Astrocyte of the cerebellum (primary cell): ENCODE results near the gene PRSS53.

Experiments used
- DNase-seq: peaks from one replicate; pipeline ENCODE4 v3.0.0-alpha.2; 2011; ENCODE audit warnings: low read depth
- H3K4me3 ChIP-seq: 2 replicates; pipeline ENCODE4 v1.5.1; 2011; ENCODE audit warnings: mild to moderate bottlenecking, low read depth, low read length, moderate library complexity
- in situ Hi-C: cut with HindIII; loops from 2 replicates; pipeline ENCODE4 v1.10.0; 2017; ENCODE audit warnings: low sequenced_read_pairs
- TF ChIP-seq, protein P1 (sequence below): IDR thresholded peaks from 2 replicates; pipeline ENCODE4 v1.5.1; 2012; ENCODE audit warnings: low read length, low read depth, moderate library complexity, mild to moderate bottlenecking; ENCODE audit errors: missing control alignments

Gene PRSS53

DNA sequence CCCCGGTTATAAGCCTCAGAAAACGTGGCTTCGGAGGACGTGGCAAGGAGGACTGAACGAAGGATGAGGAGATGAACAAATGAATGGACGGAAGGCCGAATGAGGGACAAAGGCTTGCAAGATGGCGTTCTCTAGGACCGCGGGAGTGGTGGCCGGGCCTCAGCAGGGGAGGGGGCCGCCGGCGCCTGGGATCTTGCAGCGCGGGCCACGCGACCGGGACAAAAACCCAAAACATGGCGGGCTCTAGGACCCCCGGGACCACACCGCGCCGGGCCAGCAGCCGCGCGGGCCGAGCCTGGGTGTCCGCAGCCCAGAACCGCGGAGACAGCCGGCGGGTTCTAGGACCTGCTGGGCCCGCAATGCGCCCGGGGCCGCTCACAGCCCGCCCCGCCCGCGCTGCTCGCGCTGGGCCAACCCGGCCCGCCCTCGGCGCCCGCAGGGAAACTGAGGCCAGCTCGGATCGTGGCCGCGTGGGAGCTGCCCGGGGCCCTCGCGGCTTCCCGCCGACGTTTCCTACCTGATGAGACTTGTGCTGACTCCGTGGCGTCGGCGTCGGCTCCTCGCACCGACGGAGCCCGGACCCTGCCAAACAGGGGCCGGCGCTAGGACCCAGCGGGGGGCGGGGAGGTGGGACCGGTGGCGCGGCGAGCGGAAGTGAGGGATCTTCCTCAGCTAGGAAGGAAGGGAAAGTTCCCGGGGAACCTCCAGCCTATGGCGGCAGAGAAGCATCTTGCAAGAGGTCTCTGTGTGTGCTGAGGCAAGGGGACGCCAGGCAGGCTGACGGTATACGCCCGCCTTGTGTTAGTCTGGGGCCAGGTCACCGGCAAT, 15.4 kb downstream of the PRSS53 start:
- TF ChIP-seq, protein P1, sequence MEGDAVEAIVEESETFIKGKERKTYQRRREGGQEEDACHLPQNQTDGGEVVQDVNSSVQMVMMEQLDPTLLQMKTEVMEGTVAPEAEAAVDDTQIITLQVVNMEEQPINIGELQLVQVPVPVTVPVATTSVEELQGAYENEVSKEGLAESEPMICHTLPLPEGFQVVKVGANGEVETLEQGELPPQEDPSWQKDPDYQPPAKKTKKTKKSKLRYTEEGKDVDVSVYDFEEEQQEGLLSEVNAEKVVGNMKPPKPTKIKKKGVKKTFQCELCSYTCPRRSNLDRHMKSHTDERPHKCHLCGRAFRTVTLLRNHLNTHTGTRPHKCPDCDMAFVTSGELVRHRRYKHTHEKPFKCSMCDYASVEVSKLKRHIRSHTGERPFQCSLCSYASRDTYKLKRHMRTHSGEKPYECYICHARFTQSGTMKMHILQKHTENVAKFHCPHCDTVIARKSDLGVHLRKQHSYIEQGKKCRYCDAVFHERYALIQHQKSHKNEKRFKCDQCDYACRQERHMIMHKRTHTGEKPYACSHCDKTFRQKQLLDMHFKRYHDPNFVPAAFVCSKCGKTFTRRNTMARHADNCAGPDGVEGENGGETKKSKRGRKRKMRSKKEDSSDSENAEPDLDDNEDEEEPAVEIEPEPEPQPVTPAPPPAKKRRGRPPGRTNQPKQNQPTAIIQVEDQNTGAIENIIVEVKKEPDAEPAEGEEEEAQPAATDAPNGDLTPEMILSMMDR, result no peak
- in situ Hi-C loops, result loop anchor here (25.0 kb wide), 1 partner anchor 136 kb away; the partner anchor contains the start of gene ORAI3
- peak overlapping the region; percentile 85 for H3K4me3 ChIP-seq
- DNase-seq, result peak; percentile 77

DNA sequence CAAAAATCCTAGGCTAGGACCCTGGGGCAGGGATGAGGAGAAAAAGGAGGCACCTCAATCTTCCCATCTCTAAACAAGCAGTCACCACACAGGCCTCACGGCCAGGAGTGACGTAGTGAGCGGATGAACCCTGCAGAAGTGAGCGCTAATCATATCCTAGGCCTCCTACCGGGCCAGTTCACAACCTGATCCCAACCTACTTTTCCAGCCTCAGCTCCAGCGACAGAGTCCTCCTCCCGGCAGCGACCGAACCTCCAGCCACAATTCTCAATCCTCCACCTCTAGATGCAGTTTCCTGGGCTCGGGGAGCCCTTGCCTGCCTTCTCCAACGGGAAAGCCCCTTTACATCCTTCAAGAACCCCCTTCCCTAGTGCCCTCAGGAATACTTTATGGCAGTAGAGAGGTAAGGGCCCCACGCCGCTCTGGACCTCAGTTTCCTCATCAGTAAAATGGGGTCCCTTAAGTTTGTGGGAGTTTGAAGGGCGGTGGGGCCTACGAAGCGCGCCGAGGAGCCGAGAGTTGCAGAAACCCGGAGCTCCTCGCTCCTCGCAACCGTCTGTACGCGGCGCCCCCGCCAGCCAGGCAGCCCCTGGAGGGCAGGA, 16.1 kb downstream of the PRSS53 start:
- H3K4me3 ChIP-seq, result peak overlapping the region; percentile 85
- TF ChIP-seq, protein P1, result no peak
- DNase-seq, result no peak
- in situ Hi-C loops, result loop anchor here (25.0 kb wide), 1 partner anchor 135 kb away; the partner anchor contains the start of gene ORAI3

DNA sequence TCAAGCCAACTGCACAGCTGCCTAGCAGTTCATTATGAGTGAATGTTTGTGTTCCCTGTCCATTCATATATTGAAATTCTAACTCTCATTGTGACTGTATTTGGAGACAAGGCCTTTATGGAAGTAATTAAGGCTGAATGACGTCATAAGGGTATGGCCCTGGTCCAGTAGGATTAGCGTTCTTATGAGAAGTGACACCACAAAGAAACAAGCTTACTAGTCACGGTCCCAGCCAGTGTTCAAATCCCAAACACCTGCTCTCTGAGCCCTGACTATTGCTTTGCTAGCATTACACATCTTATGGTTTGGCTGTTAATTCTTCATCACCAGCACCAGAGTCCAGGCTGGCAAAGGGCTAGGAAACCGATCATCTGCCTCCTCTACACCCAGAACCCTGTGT, 16.9 kb downstream of the PRSS53 start:
- TF ChIP-seq, protein P1, result no peak
- in situ Hi-C loops, result loop anchor here (25.0 kb wide), 1 partner anchor 135 kb away; the partner anchor contains the start of gene ORAI3
- peak overlapping the region; percentile 85 for H3K4me3 ChIP-seq
- DNase-seq, result peak; percentile 70

DNA sequence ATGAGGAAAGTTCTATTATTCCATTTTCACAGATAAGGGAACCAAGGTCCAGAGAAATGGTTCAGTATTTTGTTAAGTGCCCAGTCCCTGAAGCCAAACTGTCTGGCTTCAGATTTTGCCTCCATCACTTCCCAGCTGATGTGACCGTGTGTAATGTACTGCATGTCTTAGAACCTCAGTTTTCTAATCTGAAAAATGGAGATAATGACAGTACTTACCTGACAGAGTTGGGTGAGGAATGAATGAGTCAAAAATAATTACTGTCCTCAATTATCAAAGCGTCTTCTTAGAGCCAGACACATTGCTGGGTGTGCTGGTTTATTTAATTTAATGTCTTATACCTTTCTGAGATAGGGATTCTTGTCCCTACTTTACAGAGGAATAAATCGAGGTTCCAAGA, 21.4 kb downstream of the PRSS53 start:
- no peak for DNase-seq
- TF ChIP-seq, protein P1, result no peak
- in situ Hi-C loops, result loop anchor here (25.0 kb wide), 1 partner anchor 130 kb away; the partner anchor contains the start of gene ORAI3
- no peak overlapping the region for H3K4me3 ChIP-seq

DNA sequence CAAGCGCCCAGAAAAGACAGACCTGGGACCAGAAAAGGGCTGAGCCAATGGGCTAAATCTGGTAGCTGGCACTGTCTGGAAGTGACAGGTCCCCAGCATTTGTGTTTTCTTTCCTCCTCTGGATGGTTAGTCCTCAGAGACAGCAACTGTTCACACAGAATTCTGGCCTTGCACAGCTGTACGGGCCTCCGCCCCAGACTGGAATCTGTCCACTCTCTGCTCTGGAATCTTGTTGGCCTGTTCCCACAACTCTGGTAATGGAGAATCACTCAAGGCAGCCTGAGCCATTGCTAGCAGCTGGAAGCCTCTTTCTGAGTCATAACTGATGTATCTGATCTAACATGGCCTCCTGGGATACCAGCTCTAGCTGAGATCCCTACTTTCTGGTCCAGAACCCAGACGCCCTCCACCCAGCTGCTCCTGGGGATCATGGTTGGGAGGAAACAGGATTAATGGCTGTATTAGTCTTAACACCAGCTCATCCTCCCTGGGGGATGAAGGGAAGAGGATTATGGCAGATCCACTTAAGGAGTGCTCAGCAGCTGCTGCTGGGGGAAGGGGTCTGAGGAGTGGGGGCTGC, 23.8 kb downstream of the PRSS53 start:
- peak; percentile 84 for DNase-seq
- H3K4me3 ChIP-seq, result no peak overlapping the region
- in situ Hi-C loops, result loop anchor here (5.0 to 25.0 kb wide), 2 partner anchors 63 to 128 kb away; partner anchors contain the start of gene ORAI3
- TF ChIP-seq, protein P1, result no peak

DNA sequence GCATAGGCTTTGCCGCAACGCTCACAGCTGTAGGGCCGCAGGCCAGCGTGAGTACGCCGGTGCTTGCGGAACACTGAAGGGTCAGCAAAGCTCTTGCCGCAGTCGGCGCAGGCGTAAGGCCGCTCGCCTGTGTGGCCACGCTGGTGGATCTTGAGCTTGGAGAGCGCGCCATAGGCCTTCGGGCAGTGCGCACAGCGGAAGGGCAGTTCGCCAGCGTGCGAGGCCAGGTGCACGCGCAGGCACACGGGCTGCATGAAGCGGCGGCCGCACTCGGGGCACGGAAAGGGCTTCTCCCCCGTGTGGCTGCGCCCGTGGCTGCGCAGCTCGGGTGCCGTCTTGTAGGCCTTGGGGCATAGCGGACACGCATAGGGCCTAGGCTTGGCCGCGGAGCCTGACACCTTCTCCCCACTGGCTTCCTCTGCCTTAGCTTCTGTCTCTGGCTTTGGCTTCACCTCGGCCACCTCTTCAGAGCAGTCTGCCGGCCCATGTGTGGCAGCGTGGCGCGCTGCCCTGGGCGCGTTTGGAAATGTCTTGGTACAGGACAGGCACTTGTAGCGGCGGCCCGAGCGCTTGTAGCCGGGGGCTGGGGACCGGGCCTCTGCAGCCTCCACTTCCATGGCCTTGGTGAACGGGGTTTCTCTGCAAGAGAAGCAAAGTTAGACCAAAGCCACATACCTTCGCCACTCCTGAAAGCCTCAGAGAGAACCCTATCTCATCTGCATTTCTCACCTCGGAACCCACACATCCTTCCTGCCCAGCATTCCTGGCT, 24.7 kb downstream of the PRSS53 start:
- TF ChIP-seq, protein P1, result no peak
- no peak for DNase-seq
- in situ Hi-C loops, result loop anchor here (5.0 to 25.0 kb wide), 2 partner anchors 62 to 127 kb away; partner anchors contain the start of gene ORAI3
- no peak overlapping the region for H3K4me3 ChIP-seq
